Nephron progenitor cell (in vitro differentiated cells): ENCODE data around the gene KLHDC3.

Source experiments
- DNase-seq: peaks from one replicate; pipeline ENCODE4 v3.0.0; 2021
- H3K27ac Mint-ChIP-seq: 2 replicates; pipeline ENCODE4 v1.8.0; 2021; ENCODE audit warnings: mild to moderate bottlenecking, moderate library complexity, mixed read lengths
- H3K27me3 Mint-ChIP-seq: 2 replicates; pipeline ENCODE4 v1.8.0; 2021; ENCODE audit warnings: mild to moderate bottlenecking, low read depth, mixed read lengths; ENCODE audit not compliant: poor library complexity
- H3K36me3 Mint-ChIP-seq: 2 replicates; pipeline ENCODE4 v1.8.0; 2021; ENCODE audit warnings: low read depth, mixed read lengths
- H3K4me1 Mint-ChIP-seq: 2 replicates; pipeline ENCODE4 v1.8.0; 2021; ENCODE audit warnings: mixed read lengths
- H3K4me3 Mint-ChIP-seq: 2 replicates; pipeline ENCODE4 v1.8.0; 2021; ENCODE audit warnings: mild to moderate bottlenecking, moderate library complexity, mixed read lengths
- H3K9me3 Mint-ChIP-seq: 2 replicates; pipeline ENCODE4 v1.8.0; 2021; ENCODE audit warnings: mild to moderate bottlenecking, moderate library complexity, mixed read lengths
- CTCF ChIP-seq: fragments of 200-600 bp; sonication (generic); IDR thresholded peaks from 2 replicates; pipeline ENCODE4 v1.5.0; 2021; ENCODE audit warnings: antibody characterized with exemption

KLHDC3 gene

DNA sequence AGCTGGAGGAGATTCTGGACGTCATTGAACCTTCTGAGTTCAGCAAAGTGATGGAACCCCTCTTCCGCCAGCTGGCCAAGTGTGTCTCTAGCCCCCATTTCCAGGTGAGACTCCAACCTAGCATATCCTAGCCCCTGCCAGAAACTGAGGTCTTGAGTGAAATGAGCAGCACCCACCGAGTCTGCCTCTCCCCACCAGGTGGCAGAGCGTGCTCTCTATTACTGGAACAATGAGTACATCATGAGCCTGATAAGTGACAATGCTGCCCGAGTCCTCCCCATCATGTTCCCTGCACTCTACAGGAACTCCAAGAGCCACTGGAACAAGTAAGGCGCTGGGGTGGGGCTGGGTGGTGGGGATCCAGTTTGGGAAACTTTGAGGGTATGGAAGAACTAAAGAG lies 4.9 kb upstream of the KLHDC3 start:
- no peak for TF ChIP-seq CTCF
- Mint-ChIP-seq H3K4me1 (peaks cover 34% of the 10 kb centered on the region), H3K27ac (no peak overlapping the region), H3K9me3 (no peaks in the 10 kb centered on the region), H3K36me3 (peaks cover 34% of the 10 kb centered on the region), H3K4me3 (no peak overlapping the region), H3K27me3 (peaks cover 2% of the 10 kb centered on the region)
- DNase-seq, result peak; percentile 23

- no peak for TF ChIP-seq CTCF
- no peaks in the 10 kb centered on the region for H3K27me3 Mint-ChIP-seq
- no peaks in the 10 kb centered on the region for H3K9me3 Mint-ChIP-seq
- H3K36me3 Mint-ChIP-seq, result peaks cover 22% of the 10 kb centered on the region
- peaks cover 50% of the 10 kb centered on the region for H3K4me1 Mint-ChIP-seq
- DNase-seq, result no peak
- H3K27ac Mint-ChIP-seq, result no peak overlapping the region
- H3K4me3 Mint-ChIP-seq, result peak overlapping the region; percentile 29
Observed at GRCh38 chr6:43011207-43011606, 2.8 kb upstream of the KLHDC3 start.

DNA sequence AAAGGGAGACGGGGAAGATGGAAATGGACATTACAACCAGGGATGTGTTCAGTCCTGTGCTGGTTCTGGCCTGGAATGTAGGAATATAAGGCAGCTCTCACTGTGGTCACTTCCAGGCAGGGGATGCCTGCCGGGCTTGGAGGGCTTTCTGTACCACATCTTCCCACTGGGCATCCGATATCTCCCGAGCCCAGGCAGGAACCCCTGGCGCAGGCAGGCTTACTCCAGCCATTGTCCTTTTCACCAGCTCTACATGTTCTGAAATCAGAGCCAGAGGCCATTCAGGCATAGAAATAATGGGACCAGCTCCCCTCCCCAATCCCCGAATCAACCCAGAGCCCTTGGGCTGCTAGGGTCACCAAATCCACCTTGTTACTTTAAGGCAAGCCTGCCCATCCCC lies 1.7 kb upstream of the KLHDC3 start:
- Mint-ChIP-seq H3K36me3 (peaks cover 22% of the 10 kb centered on the region), H3K27ac (no peak overlapping the region), H3K27me3 (no peaks in the 10 kb centered on the region), H3K9me3 (no peaks in the 10 kb centered on the region), H3K4me3 (peak overlapping the region; percentile 93), H3K4me1 (peaks cover 57% of the 10 kb centered on the region)
- DNase-seq, result no peak
- no peak for TF ChIP-seq CTCF

DNA sequence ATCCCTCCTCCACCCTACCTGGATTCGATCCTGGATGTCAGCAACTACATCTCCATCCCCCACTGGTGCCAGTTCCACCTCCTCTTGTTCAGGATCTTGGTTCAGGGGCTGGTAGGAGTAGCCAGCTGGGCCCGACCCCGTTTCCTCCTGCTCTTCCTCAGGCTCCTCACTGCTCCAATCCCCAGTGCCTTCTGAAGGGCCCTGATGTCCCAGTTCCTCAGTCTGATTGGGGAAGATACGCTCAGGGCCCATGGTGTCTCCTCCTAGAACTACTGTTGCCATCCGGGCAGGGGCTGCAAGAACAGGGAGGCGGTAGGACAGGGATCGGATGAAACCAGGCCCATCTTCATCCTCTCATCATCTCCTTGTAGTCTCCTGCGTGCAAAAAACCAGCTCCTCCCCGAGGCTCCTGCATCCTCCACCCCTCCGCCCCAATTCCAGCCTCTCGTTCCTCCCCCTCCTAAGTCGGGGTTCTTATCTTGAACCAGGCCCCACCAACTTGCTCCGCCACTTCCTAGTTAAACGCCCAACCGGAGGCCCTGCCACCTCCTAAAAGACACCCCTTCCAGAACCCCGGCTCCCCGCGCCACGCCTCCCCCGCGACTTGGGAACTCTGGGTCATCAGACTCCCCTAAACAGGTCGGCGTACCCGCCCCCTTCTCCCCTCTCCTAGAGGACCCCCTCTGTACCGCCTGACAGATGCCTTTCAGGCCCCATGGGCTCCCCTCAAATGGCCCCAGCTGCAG lies 779 bp upstream of the KLHDC3 start:
- no peak for DNase-seq
- Mint-ChIP-seq H3K9me3 (no peaks in the 10 kb centered on the region), H3K27ac (peak overlapping the region; percentile 79), H3K4me1 (peaks cover 57% of the 10 kb centered on the region), H3K36me3 (peaks cover 22% of the 10 kb centered on the region), H3K4me3 (peak overlapping the region; percentile 93), H3K27me3 (no peaks in the 10 kb centered on the region)
- no peak for TF ChIP-seq CTCF

DNA sequence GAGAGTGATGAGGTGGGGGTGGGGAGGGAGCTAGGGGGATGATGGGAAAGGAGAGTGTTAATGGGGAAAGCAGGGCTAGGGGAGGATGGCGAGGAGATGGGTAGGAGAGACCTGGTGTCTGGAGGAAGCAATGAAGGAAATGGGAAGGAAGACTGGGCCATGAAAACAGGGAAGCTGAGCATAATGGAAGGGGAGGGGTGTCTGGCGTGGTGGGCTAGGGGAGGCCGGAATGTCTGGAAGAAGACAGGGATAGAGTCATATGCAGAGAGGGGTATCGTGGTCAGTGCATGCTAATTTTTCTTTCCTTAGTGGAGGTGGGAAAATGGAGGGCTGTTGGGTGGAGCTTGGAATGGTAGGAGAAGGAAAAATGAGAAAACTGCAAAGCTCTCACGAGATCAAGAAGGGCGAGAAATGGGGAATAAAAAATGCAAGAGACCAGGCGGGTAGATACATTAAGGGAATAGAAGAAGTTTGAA lies 423 bp downstream of the KLHDC3 start:
- H3K27ac Mint-ChIP-seq, result peak overlapping the region; percentile 83
- H3K4me1 Mint-ChIP-seq, result peaks cover 57% of the 10 kb centered on the region
- DNase-seq, result no peak
- no peak for TF ChIP-seq CTCF
- peaks cover 29% of the 10 kb centered on the region for H3K36me3 Mint-ChIP-seq
- H3K4me3 Mint-ChIP-seq, result peak overlapping the region; percentile 93
- peaks cover 4% of the 10 kb centered on the region for H3K27me3 Mint-ChIP-seq
- no peaks in the 10 kb centered on the region for H3K9me3 Mint-ChIP-seq
